Measurements from ENCODE around the gene MBP. TPM values are rescaled to one million over a fixed set of nuclear protein-coding genes. Genes with fewer than 3 reads are reported as not detected.

Gene MBP
- total RNA-seq, 2 experiments from 2014 or later: 86.5 to 87.0 TPM

GRCh38 chr18:77118256-77119090 is 14.1 kb downstream of the MBP start:
- no peak for ATAC-seq
- no peaks in the 10 kb centered on the region for H3K27me3 Mint-ChIP-seq (ENCODE audit: low read depth)
- no peak overlapping the region for H3K4me3 Mint-ChIP-seq
- peak overlapping the region; percentile 66 for H3K27ac Mint-ChIP-seq
- DNase-seq: no peak
- ChIA-PET POLR2A (interaction anchor here (0.8 to 1.2 kb wide), 2 partner anchors 12 to 16 kb away, joined by 3 read pairs; no protein-coding TSS in a partner anchor), CTCF (no interaction called here)
- H3K9me3 Mint-ChIP-seq (ENCODE audit: insufficient read depth): no peaks in the 10 kb centered on the region
- peaks cover 71% of the 10 kb centered on the region for H3K36me3 Mint-ChIP-seq (ENCODE audit: low read depth)
- H3K4me1 Mint-ChIP-seq (ENCODE audit: low read depth): peaks cover 86% of the 10 kb centered on the region

GRCh38 chr18:77116201-77117080 is 16.1 kb downstream of the MBP start:
- ChIA-PET POLR2A (interaction anchor here (1.2 to 3.4 kb wide), 3 partner anchors 8 to 46 kb away, joined by 3 to 16 read pairs (median 15); partner anchors contain the start of gene MBP), CTCF (interaction anchor here (1.1 to 1.9 kb wide), 5 partner anchors 7 to 95 kb away, joined by 3 to 6 read pairs (median 5); no protein-coding TSS in a partner anchor)
- ATAC-seq (no peak), DNase-seq (no peak)
- peaks cover 86% of the 10 kb centered on the region for H3K4me1 Mint-ChIP-seq (ENCODE audit: low read depth)
- H3K4me3 Mint-ChIP-seq: no peak overlapping the region
- no peaks in the 10 kb centered on the region for H3K9me3 Mint-ChIP-seq (ENCODE audit: insufficient read depth)
- peaks cover 70% of the 10 kb centered on the region for H3K36me3 Mint-ChIP-seq (ENCODE audit: low read depth)
- H3K27ac Mint-ChIP-seq: peak overlapping the region; percentile 80
- H3K27me3 Mint-ChIP-seq (ENCODE audit: low read depth): no peaks in the 10 kb centered on the region

GRCh38 chr18:77115192-77115953 is 17.2 kb downstream of the MBP start:
- H3K4me1 Mint-ChIP-seq (ENCODE audit: low read depth): peaks cover 86% of the 10 kb centered on the region

GRCh38 chr18:77114415-77115191 is 18.0 kb downstream of the MBP start:
- Mint-ChIP-seq H3K27ac (peak overlapping the region; percentile 82), H3K36me3 (ENCODE audit: low read depth) (peaks cover 69% of the 10 kb centered on the region), H3K4me3 (peak overlapping the region; percentile 31), H3K27me3 (ENCODE audit: low read depth) (no peaks in the 10 kb centered on the region), H3K9me3 (ENCODE audit: insufficient read depth) (no peaks in the 10 kb centered on the region), H3K4me1 (ENCODE audit: low read depth) (peaks cover 89% of the 10 kb centered on the region)
- POLR2A ChIA-PET: interaction anchor here (0.8 to 3.4 kb wide), 7 partner anchors 9 to 17 kb away, joined by 3 to 16 read pairs (median 4); partner anchors contain the start of gene MBP
- ATAC-seq (peak; percentile 58), DNase-seq (peak; percentile 43)
- CTCF ChIA-PET: interaction anchor here (0.7 to 1.9 kb wide), 6 partner anchors 9 to 114 kb away, joined by 3 to 6 read pairs (median 4); no protein-coding TSS in a partner anchor

More at GRCh38 chr18:77115192-77115953, 17.2 kb downstream of the MBP start:
- Mint-ChIP-seq H3K4me3 (peak overlapping the region; percentile 31), H3K36me3 (ENCODE audit: low read depth) (peaks cover 67% of the 10 kb centered on the region), H3K27me3 (ENCODE audit: low read depth) (no peaks in the 10 kb centered on the region), H3K27ac (peak overlapping the region; percentile 82), H3K9me3 (ENCODE audit: insufficient read depth) (no peaks in the 10 kb centered on the region)
- ChIA-PET CTCF (interaction anchor here (1.1 to 1.9 kb wide), 5 partner anchors 8 to 96 kb away, joined by 3 to 6 read pairs (median 5); no protein-coding TSS in a partner anchor), POLR2A (interaction anchor here (0.9 to 3.4 kb wide), 7 partner anchors 9 to 45 kb away, joined by 3 to 16 read pairs (median 4); partner anchors contain the start of gene MBP)
- ATAC-seq (no peak), DNase-seq (no peak)

GRCh38 chr18:77114152-77114414 is 18.5 kb downstream of the MBP start:
- DNase-seq (no peak), ATAC-seq (no peak)
- H3K27me3 Mint-ChIP-seq (ENCODE audit: low read depth): no peaks in the 10 kb centered on the region
- no peak overlapping the region for H3K4me3 Mint-ChIP-seq
- H3K36me3 Mint-ChIP-seq (ENCODE audit: low read depth): peaks cover 69% of the 10 kb centered on the region
- H3K4me1 Mint-ChIP-seq (ENCODE audit: low read depth): peaks cover 89% of the 10 kb centered on the region
- POLR2A ChIA-PET: interaction anchor here (0.8 to 3.4 kb wide), 4 partner anchors 9 to 18 kb away, joined by 3 to 15 read pairs (median 5); partner anchors contain the start of gene MBP
- H3K9me3 Mint-ChIP-seq (ENCODE audit: insufficient read depth): no peaks in the 10 kb centered on the region
- CTCF ChIA-PET: interaction anchor here (0.7 to 1.0 kb wide), 3 partner anchors 9 to 114 kb away, joined by 3 to 5 read pairs (median 3); no protein-coding TSS in a partner anchor
- peak overlapping the region; percentile 82 for H3K27ac Mint-ChIP-seq

- ChIA-PET POLR2A (interaction anchor here (0.7 to 3.4 kb wide), 5 partner anchors 8 to 47 kb away, joined by 3 to 15 read pairs (median 6); partner anchors contain the start of gene MBP), CTCF (interaction anchor here (0.7 to 1.5 kb wide), 4 partner anchors 8 to 113 kb away, joined by 3 to 5 read pairs (median 4); no protein-coding TSS in a partner anchor)
- no peak for ATAC-seq
- Mint-ChIP-seq H3K27ac (peak overlapping the region; percentile 31), H3K9me3 (ENCODE audit: insufficient read depth) (no peaks in the 10 kb centered on the region), H3K27me3 (ENCODE audit: low read depth) (no peaks in the 10 kb centered on the region), H3K36me3 (ENCODE audit: low read depth) (peaks cover 69% of the 10 kb centered on the region), H3K4me1 (ENCODE audit: low read depth) (peaks cover 89% of the 10 kb centered on the region), H3K4me3 (no peak overlapping the region)
- no peak for DNase-seq
Observed at GRCh38 chr18:77113361-77114151, 19.0 kb downstream of the MBP start.

GRCh38 chr18:77112747-77113092 is 19.9 kb downstream of the MBP start:
- ChIA-PET CTCF (interaction anchor here (1.5 kb wide), 1 partner anchor 9 kb away, joined by 4 read pairs; no protein-coding TSS in a partner anchor), POLR2A (interaction anchor here (0.6 to 1.8 kb wide), 3 partner anchors 11 to 568 kb away, joined by 3 to 8 read pairs (median 3); no protein-coding TSS in a partner anchor)
- Mint-ChIP-seq H3K4me1 (ENCODE audit: low read depth) (peaks cover 94% of the 10 kb centered on the region), H3K4me3 (no peak overlapping the region), H3K27me3 (ENCODE audit: low read depth) (no peaks in the 10 kb centered on the region), H3K9me3 (ENCODE audit: insufficient read depth) (no peaks in the 10 kb centered on the region), H3K36me3 (ENCODE audit: low read depth) (peaks cover 71% of the 10 kb centered on the region), H3K27ac (peak overlapping the region; percentile 23)
- no peak for DNase-seq
- ATAC-seq: no peak

- H3K36me3 Mint-ChIP-seq (ENCODE audit: low read depth): peaks cover 72% of the 10 kb centered on the region
- no peak overlapping the region for H3K4me3 Mint-ChIP-seq
- peaks cover 5% of the 10 kb centered on the region for H3K9me3 Mint-ChIP-seq (ENCODE audit: insufficient read depth)
- peaks cover 96% of the 10 kb centered on the region for H3K4me1 Mint-ChIP-seq (ENCODE audit: low read depth)
- ChIA-PET POLR2A (interaction anchor here (0.6 to 1.8 kb wide), 4 partner anchors 8 to 568 kb away, joined by 3 to 8 read pairs (median 4); no protein-coding TSS in a partner anchor), CTCF (interaction anchor here (1.5 kb wide), 1 partner anchor 10 kb away, joined by 4 read pairs; no protein-coding TSS in a partner anchor)
- no peaks in the 10 kb centered on the region for H3K27me3 Mint-ChIP-seq (ENCODE audit: low read depth)
- H3K27ac Mint-ChIP-seq: peak overlapping the region; percentile 7
- DNase-seq (no peak), ATAC-seq (no peak)
Observed at GRCh38 chr18:77111951-77112746, 20.4 kb downstream of the MBP start.

GRCh38 chr18:77111449-77111848 is 21.1 kb downstream of the MBP start:
- peak overlapping the region; percentile 14 for H3K27ac Mint-ChIP-seq
- peaks cover 96% of the 10 kb centered on the region for H3K4me1 Mint-ChIP-seq (ENCODE audit: low read depth)
- no peak overlapping the region for H3K4me3 Mint-ChIP-seq
- DNase-seq (no peak), ATAC-seq (no peak)
- no peaks in the 10 kb centered on the region for H3K27me3 Mint-ChIP-seq (ENCODE audit: low read depth)
- H3K9me3 Mint-ChIP-seq (ENCODE audit: insufficient read depth): peaks cover 10% of the 10 kb centered on the region
- ChIA-PET POLR2A (interaction anchor here (1.1 to 1.8 kb wide), 3 partner anchors 8 to 12 kb away, joined by 3 to 8 read pairs (median 6); no protein-coding TSS in a partner anchor), CTCF (no interaction called here)
- H3K36me3 Mint-ChIP-seq (ENCODE audit: low read depth): peaks cover 73% of the 10 kb centered on the region
